GM18499 (cell line): Measurements from ENCODE around the gene FNIP1.
"Not testable (repeated sequence)": the region's sequence is repeated elsewhere in the genome, so short reads cannot be mapped to it uniquely, and the experiment has no call there.

Experiments
- ATAC-seq: cut with Tn5 transposase; IDR thresholded peaks from one replicate; pipeline ENCODE4 v1.9.1; 2021; ENCODE audit warnings: moderate number of reproducible peaks; ENCODE audit not compliant: insufficient read depth, unreplicated experiment

Gene FNIP1

DNA sequence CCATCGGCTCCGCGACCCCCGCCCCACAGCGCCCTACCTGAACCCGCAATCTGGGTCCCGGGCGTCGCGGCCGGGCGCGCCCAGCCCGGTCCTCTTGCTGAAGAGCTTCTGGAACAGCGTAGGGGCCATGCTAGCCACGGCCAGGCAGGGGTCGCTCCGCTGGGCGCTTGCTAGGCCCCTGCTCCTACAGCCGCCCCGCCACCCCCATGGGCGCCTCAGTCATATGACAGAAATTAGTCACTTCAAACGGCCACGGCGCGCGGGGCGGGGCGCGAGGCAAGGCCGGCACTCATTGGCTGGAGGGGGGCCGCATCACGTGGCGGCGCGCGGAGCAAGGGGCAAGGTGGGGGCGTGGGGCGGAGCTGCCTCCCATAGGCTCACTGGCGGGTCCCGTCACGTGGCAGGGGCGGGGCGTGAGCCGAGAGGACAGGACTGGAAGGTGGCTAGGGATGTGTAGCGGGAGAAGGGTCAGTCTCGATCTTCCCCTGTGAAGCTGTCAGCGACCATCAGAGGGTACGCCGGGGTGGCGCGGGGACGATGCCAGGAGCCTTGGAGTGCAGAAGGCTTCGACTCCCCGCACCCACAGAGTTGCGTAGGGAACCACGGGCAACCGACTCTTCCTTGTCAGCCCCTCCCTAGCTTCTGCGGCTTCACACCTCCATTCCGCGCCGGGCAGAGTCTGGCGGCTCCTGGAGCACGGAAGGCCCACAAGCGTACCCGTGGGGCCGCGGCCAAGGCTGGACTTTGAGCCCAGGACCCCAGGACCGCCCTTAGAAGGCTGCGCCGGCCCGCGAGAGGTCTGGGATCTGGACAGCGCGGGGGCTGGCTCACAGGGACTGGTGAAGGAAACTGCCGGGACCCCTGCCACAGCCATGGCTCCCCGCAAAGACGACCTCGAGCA lies at the start of gene FNIP1:
FNIP1 (minus strand) TSS at position 225 of the 901 bp plus-strand sequence; CDS start at position 129, 96 bp downstream.
- ATAC-seq, result peak; percentile 82

- ATAC-seq, result no peak
Observed at GRCh38 chr5:131846536-131846935, 49.7 kb upstream of the FNIP1 start.

- ATAC-seq, result no peak
Observed at GRCh38 chr5:131845828-131846227, 49.0 kb upstream of the FNIP1 start.

DNA sequence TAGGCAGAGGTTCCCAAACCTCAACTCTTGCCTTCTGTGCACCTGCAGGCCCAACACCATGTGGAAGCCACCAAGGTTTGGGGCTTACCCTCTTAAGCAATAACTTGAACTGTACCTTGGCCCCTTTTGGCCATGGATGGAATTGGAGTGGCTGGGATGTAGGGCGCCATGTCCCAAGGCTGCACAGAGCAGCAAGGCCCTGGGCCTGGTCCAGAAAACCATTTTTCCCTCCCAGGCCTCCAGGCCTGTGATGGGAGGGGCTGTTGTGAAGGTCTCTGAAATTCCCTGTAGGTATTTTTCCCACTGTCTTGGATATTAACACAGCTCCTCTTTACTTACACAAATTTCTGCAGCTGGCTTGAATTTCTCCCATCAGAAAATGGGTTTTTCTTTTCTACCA lies 46.2 kb upstream of the FNIP1 start:
- ATAC-seq, result not testable (repeated sequence)

DNA sequence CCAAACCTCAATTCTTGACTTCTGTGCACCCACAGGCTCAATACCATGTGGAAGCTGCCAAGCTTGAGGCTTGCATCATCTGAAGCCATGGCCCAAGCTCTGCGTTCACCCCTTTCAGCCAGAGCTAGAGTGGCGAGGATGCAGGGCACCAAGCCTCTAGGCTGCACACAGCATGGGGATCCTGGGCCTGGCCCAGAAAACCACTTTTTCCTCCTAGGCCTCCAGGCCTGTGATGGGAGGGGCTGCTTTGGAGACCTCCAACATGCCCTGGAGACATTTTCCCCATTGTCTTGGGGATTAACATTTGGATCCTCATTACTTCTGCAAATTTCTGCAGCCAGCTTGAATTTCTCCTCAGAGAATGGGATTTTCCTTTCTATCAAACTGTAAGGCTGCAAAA lies 35.9 kb upstream of the FNIP1 start:
- not testable (repeated sequence) for ATAC-seq

- ATAC-seq, result peak; percentile 52
Observed at GRCh38 chr5:131825404-131826013, 28.7 kb upstream of the FNIP1 start.

DNA sequence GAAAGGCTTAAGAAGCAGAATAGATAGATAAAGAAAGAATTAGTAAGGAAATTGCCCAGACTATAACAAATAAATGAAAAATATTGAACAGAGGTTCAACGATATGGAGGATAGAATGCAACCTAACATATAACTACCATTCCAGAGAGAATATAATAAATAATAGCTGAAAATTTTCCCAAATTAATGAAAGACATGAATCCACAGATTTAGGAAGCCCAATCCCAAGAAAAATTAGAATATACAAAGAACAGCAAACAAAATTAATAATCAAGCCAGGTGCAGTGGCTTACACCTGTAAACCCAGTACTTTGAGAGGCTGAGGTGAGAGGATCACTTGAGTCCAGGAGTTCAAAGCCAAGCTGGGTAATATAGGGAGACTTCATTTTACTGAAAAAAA lies 27.8 kb upstream of the FNIP1 start:
- ATAC-seq, result no peak

GRCh38 chr5:131821221-131821620 lies 24.4 kb upstream of the FNIP1 start:
- no peak for ATAC-seq

DNA sequence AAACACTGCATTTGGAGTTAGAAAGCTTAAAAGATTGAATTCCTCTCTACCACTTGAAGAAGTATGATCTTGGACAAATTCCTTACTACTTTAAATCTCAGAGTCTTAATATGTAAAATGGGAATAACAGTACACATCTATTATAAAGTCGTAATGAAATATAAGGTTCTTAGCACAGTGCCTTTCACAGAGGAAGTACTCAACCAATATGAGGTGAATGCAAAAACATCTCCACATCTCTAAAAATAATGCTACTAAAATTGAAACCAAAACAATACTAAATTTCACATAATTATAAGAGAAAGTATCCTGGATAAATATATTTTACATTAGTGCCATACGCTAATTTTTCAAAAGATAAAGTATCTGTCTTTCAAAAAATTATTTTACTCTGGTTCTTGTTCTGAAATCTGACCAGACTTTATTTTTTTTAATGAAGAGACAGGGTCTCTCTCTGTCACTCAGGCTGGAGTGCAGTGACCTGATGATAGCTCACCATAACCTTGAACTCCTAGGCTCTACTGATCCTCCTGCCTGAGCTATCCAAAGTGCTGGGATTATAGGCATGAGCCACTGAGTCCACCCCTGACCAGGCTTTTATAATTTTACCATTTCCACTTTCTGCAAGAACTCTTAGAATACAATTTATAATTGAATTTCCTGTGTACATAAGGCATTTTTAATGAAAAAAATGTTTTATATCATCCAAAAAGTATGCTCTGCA lies 21.3 kb upstream of the FNIP1 start:
- ATAC-seq, result no peak

DNA sequence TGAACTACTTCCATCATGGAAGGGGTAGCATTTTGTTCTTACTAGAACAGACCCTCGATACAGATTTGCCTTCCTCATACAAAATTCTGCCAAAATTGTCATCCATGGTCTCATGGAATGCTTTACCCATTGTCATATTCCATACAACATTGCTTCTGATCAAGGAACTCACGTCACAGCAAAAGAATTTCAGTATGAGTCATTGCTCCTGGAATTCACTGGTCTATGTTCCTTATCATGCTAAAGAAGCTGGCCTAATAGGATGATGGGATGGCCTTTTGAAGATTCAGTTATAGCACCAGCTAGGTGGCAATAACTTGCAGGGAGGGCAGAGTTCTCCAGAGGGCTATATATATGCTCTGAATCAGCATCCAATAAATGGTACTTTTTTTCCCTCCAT lies 18.2 kb upstream of the FNIP1 start:
- no peak for ATAC-seq

GRCh38 chr5:131812371-131813160 lies 15.7 kb upstream of the FNIP1 start:
- no peak for ATAC-seq

DNA sequence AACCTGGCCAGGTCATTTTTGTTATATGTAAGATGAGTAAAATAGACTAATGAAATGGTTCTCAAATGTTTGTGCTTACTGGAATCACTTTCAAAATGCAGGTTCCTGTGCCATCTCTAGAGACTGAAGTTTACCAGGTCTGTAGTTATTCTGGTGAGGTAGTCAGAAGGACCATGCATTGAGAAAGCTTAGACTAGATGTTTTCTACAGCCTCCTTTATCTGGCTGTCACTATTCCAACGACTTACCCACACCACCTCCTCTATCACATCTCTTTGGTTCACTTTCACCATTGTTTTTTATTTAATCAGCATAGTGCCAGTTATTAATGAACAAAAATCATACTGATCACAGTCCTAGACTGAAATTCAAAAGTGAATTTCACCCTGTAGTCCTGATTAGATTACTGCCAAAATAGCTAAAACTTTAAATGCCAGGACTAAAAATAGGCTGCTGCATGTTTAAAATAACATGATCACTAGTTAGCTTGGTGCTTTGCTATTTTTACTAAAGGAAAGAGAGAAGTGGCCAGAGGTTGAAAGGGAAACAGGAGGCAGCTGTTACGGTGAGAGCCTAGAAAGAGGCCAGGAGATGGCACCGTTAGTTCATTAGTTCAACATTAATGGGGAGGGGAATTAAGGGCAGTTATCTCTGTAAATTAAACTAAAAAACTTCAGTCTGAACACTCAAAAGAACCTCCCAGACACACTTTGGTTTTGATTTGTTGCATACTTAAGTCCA lies 13.9 kb upstream of the FNIP1 start:
- ATAC-seq, result peak; percentile 51

- no peak for ATAC-seq
Observed at GRCh38 chr5:131795879-131796792, 681 bp downstream of the FNIP1 start.

- no peak for ATAC-seq
Observed at GRCh38 chr5:131795228-131795627, 1.6 kb downstream of the FNIP1 start.

GRCh38 chr5:131794586-131794985 lies 2.2 kb downstream of the FNIP1 start:
- no peak for ATAC-seq

DNA sequence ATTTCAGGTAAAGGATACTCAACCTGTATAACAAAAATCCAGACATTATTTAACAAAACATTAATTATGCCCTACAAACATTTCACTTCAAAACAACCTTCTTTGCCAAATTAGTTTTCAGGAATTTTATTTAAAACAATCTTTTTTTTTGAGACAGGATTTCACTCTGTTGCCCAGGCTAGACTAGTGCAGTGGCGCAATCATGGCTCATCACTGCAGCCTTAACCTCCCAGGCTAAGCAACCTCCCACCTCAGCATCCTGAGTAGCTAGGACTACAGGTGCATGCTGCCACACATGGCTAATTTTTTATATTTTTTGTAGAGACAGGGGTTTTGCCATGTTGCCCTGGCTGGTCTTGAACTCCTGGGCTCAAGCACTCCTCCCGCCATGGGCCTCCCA lies 3.9 kb downstream of the FNIP1 start:
- no peak for ATAC-seq

DNA sequence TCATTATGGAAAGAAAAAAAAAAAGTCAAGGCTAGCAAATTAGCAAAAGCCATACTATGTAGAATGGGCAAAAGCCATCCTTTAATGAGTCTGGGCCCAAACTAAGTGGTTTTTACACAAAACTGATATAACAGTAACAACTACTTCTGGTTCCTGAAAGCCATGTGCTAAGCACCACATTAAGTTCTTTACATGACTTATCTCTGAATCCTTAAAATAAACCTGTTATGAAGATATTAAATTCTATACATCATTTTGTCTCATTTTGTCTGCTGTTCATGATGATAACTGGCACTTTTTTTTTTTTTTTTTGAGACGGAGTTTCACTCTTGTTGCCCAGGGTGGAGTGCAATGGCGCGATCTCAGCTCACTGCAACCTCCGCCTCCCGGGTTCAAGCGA lies 5.0 kb downstream of the FNIP1 start:
- no peak for ATAC-seq

- ATAC-seq, result no peak
Observed at GRCh38 chr5:131790550-131790949, 6.3 kb downstream of the FNIP1 start.

- ATAC-seq, result no peak
Observed at GRCh38 chr5:131789765-131790164, 7.1 kb downstream of the FNIP1 start.
